Osteoblast (primary cell): ENCODE measurements around the gene NRK. TPM values are rescaled to one million over a fixed set of nuclear protein-coding genes. Genes with fewer than 3 reads are reported as not detected.

Source experiments
- total RNA-seq: library from RNA; depleted of rRNA; stranded (reverse); fragments of >200 nt; gene quantifications from 2 replicates; pipeline ENCODE4 v1.2.3, GENCODE V29; 2012

Gene NRK
- total RNA-seq, 1 donor: under 0.01 TPM

Other genes with a start within 250 kb of the NRK start
- not detected in 2 replicates for gene SERPINA7, start 216.2 kb downstream of the NRK start, total RNA-seq